Endometrial microvascular endothelial cells (primary cell): ENCODE data around the gene TNK1. TPM values are rescaled to one million over a fixed set of nuclear protein-coding genes. Genes with fewer than 3 reads are reported as not detected.

ENCODE experiments used
- in situ Hi-C: cut with HindIII; loops from 2 replicates; pipeline ENCODE4 v1.10.0; 2017; ENCODE audit warnings: low sequenced_read_pairs, low pct_unique_long_range_greater_than_20kb; ENCODE audit errors: inconsistent ontology term
- total RNA-seq: library from RNA; depleted of rRNA; stranded (reverse); fragments of >200 nt; gene quantifications from one replicate; pipeline ENCODE4 v1.2.3, GENCODE V29; 2015; ENCODE audit errors: inconsistent ontology term

The TNK1 gene
- total RNA-seq, 1 donor from 2014 or later, result not detected

- in situ Hi-C loops, result no loop called here
Observed at GRCh38 chr17:7406235-7406825, 25.4 kb downstream of the TNK1 start.

GRCh38 chr17:7407082-7407481 lies 26.2 kb downstream of the TNK1 start:
- in situ Hi-C loops, result no loop called here

- in situ Hi-C loops, result no loop called here
Observed at GRCh38 chr17:7407485-7408251, 26.8 kb downstream of the TNK1 start, which contains the start of gene NLGN2. NLGN2 (plus strand) TSS chr17:7407845; CDS start chr17:7408256, 411 bp downstream.

- in situ Hi-C loops, result no loop called here
Observed at GRCh38 chr17:7408252-7408727, 27.4 kb downstream of the TNK1 start.

- in situ Hi-C loops, result no loop called here
Observed at GRCh38 chr17:7408863-7409262, 28.0 kb downstream of the TNK1 start.

- in situ Hi-C loops, result no loop called here
Observed at GRCh38 chr17:7409716-7410115, 28.8 kb downstream of the TNK1 start.

- in situ Hi-C loops, result no loop called here
Observed at GRCh38 chr17:7410634-7411426, 29.9 kb downstream of the TNK1 start.

GRCh38 chr17:7411427-7411750 lies 30.5 kb downstream of the TNK1 start:
- in situ Hi-C loops, result no loop called here

GRCh38 chr17:7413346-7413985 lies 32.6 kb downstream of the TNK1 start:
- in situ Hi-C loops, result no loop called here

GRCh38 chr17:7414837-7415236 lies 33.9 kb downstream of the TNK1 start:
- in situ Hi-C loops, result no loop called here

GRCh38 chr17:7415784-7416183 lies 34.9 kb downstream of the TNK1 start:
- in situ Hi-C loops, result no loop called here

- in situ Hi-C loops, result no loop called here
Observed at GRCh38 chr17:7416323-7416722, 35.4 kb downstream of the TNK1 start.

- in situ Hi-C loops, result no loop called here
Observed at GRCh38 chr17:7417056-7417655, 36.3 kb downstream of the TNK1 start.

- in situ Hi-C loops, result no loop called here
Observed at GRCh38 chr17:7418472-7419152, 37.7 kb downstream of the TNK1 start.

- in situ Hi-C loops, result no loop called here
Observed at GRCh38 chr17:7419819-7420610, 39.1 kb downstream of the TNK1 start, which contains the start of gene SPEM1. SPEM1 (plus strand) TSS chr17:7420324; CDS start chr17:7420385, 61 bp downstream.

GRCh38 chr17:7421186-7421585 lies 40.3 kb downstream of the TNK1 start:
- in situ Hi-C loops, result no loop called here

- in situ Hi-C loops, result no loop called here
Observed at GRCh38 chr17:7423679-7424078, 42.8 kb downstream of the TNK1 start.

- in situ Hi-C loops, result no loop called here
Observed at GRCh38 chr17:7425316-7425715, 44.4 kb downstream of the TNK1 start, which contains the start of gene SPEM2. SPEM2 (plus strand) TSS chr17:7425616; CDS start chr17:7425689, 73 bp downstream.
